ENCODE results near the gene LGSN. TPM values are rescaled to one million over a fixed set of nuclear protein-coding genes. Genes with fewer than 3 reads are reported as not detected.
"Not testable (repeated sequence)": the region's sequence is repeated elsewhere in the genome, so short reads cannot be mapped to it uniquely, and the experiment has no call there.

The LGSN gene
- total and polyA plus RNA-seq, 10 of the 15 experiments (the other 5 are each of a cell fraction or from before 2014, with no cell fraction given) = not detected

- H3K9ac ChIP-seq (ENCODE audit: control insufficient read depth, insufficient read depth, low read length); FAIRE-seq; POLR2A ChIA-PET; H3K79me2 ChIP-seq (ENCODE audit: control insufficient read depth, insufficient read depth, low read length); RAD21 ChIA-PET (ENCODE audit: unreplicated experiment); intact Hi-C loops (cut with micrococcal nuclease; ENCODE audit: unreplicated experiment); H2AFZ ChIP-seq (ENCODE audit: control insufficient read depth, low read depth, low read length); H3K4me3 ChIP-seq; DNase-seq (ENCODE audit: low read depth, low spot score); H3K36me3 ChIP-seq (ENCODE audit: control insufficient read depth in 2 of 2, insufficient read depth in 2 of 2, low read length in 1 of 2); H3K4me2 ChIP-seq (ENCODE audit: control insufficient read depth, insufficient read depth); H3K27ac ChIP-seq (ENCODE audit: control insufficient read depth, insufficient read depth); SMC1A ChIA-PET (ENCODE audit: uncharacterized antibody, unreplicated experiment); ATAC-seq; BruUV-seq (replicated peaks); H3K4me1 ChIP-seq (ENCODE audit: control insufficient read depth, insufficient read depth, low read length); in situ Hi-C loops (cut with MboI); H3K27me3 ChIP-seq (replicated peaks in 1 of 2; ENCODE audit: control insufficient read depth in 2 of 2, insufficient read depth in 2 of 2, low read length in 1 of 2); H3K9me3 ChIP-seq (replicated peaks; ENCODE audit: control insufficient read depth, insufficient read depth, low read length); CTCF ChIA-PET; H4K20me1 ChIP-seq (ENCODE audit: control insufficient read depth, insufficient read depth): not testable (repeated sequence)
- 37% methylated on average over 32 of the region's 32 CpGs for WGBS (ENCODE audit: insufficient coverage, insufficient replicate concordance, low lambda C conversion rate, missing lambda C conversion rate)
Observed at GRCh38 chr6:63227928-63228894, 91.6 kb downstream of the LGSN start.

DNA sequence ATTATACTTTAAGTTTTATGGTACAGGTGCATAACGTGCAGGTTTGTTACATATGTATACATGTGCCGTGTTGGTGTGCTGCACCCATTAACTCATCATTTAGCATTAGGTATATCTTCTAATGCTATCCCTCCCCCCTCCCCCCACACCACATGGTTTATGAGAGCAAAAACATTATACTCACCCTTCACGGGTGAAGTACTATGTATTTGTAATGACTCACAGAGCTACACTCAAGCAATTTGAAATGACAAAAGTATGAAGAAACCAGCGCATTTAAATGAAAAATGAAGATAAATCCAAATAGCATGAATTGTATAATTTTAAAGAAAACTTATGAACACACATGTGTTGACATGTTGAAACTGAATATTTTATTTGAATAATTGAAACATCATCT is 93.8 kb downstream of the LGSN start:
- H3K36me3 ChIP-seq (ENCODE audit: control insufficient read depth in 2 of 2, insufficient read depth in 2 of 2, low read length in 1 of 2); in situ Hi-C loops (cut with MboI); H3K9ac ChIP-seq (ENCODE audit: control insufficient read depth, insufficient read depth, low read length); H3K4me2 ChIP-seq (ENCODE audit: control insufficient read depth, insufficient read depth); H3K27me3 ChIP-seq (replicated peaks in 1 of 2; ENCODE audit: control insufficient read depth in 2 of 2, insufficient read depth in 2 of 2, low read length in 1 of 2); DNase-seq (ENCODE audit: low read depth, low spot score); FAIRE-seq; intact Hi-C loops (cut with micrococcal nuclease; ENCODE audit: unreplicated experiment); H3K79me2 ChIP-seq (ENCODE audit: control insufficient read depth, insufficient read depth, low read length); H2AFZ ChIP-seq (ENCODE audit: control insufficient read depth, low read depth, low read length); H3K4me1 ChIP-seq (ENCODE audit: control insufficient read depth, insufficient read depth, low read length); H3K27ac ChIP-seq (ENCODE audit: control insufficient read depth, insufficient read depth); H4K20me1 ChIP-seq (ENCODE audit: control insufficient read depth, insufficient read depth); BruUV-seq (replicated peaks); H3K9me3 ChIP-seq (replicated peaks; ENCODE audit: control insufficient read depth, insufficient read depth, low read length); POLR2A ChIA-PET; H3K4me3 ChIP-seq; RAD21 ChIA-PET (ENCODE audit: unreplicated experiment): not testable (repeated sequence)
- 26% methylated on average over 4 of the region's 4 CpGs for WGBS (ENCODE audit: insufficient coverage, insufficient replicate concordance, low lambda C conversion rate, missing lambda C conversion rate)
- ChIA-PET CTCF (interaction anchor here (0.9 kb wide), 1 partner anchor 43 kb away, joined by 3 read pairs; no protein-coding TSS in a partner anchor), SMC1A (ENCODE audit: uncharacterized antibody, unreplicated experiment) (interaction anchor here (0.9 kb wide), 1 partner anchor 42 kb away, joined by 3 read pairs; no protein-coding TSS in a partner anchor)
- peak; percentile 32; the same call in 1 of the 3 replicates for ATAC-seq

Small RNA genes lying within 50 kb of the gene (small RNA-seq; reads per million reads assigned to genes)
- not detected for gene SPTLC1P3

Other genes with a start within 250 kb of the LGSN start
- gene FKBP1C, start 108.5 kb downstream of the LGSN start, total RNA-seq (2014; rRNA removed) = 0.44 and 0.73 TPM in 2 replicates
- gene FKBP1C, start 108.5 kb downstream of the LGSN start, total RNA-seq (2014; rRNA removed; fragmentation: Illumina TruSeq; extraction: Trizol) = 0.32 and 0.54 TPM in 2 replicates
- gene FKBP1C, start 108.5 kb downstream of the LGSN start, total RNA-seq (2021) = 1.3 and 1.5 TPM in 2 replicates
- gene FKBP1C, start 108.5 kb downstream of the LGSN start, polyA plus RNA-seq (2011; rRNA removed) = 2.1 and 2.4 TPM in 2 replicates
- gene FKBP1C, start 108.5 kb downstream of the LGSN start, polyA plus RNA-seq (2014; fragmentation: Illumina TruSeq; extraction: Trizol) = 5.0 and 5.5 TPM in 2 replicates
- gene FKBP1C, start 108.5 kb downstream of the LGSN start, polyA plus RNA-seq (2014; fragmentation: Nextera tagmentation; extraction: Ambion mirVana) = under 1 TPM; 0.42 TPM
- gene FKBP1C, start 108.5 kb downstream of the LGSN start, polyA plus RNA-seq (2014; rRNA removed) = 3.8 and 4.1 TPM in 2 replicates
- gene FKBP1C, start 108.5 kb downstream of the LGSN start, polyA plus RNA-seq (2016; fragmentation: Nextera tagmentation; extraction: Ambion mirVana) = 1 to 10 TPM; 1.6 to 3.2 TPM